SK-N-SH treated with all-trans-retinoic acid at 6 μM for 48 hours (cell line): Measurements from ENCODE around the gene PCSK2.

Experiments
- ATAC-seq: fragments of 200-7000 bp; cut with Tn5 transposase; 3 replicates; pipeline ENCODE4 v1.9.1; 2020; ENCODE audit warnings: mild to moderate bottlenecking, moderate library complexity
- ARNTL ChIP-seq: fragments of 450-650 bp; formaldehyde crosslinking; IDR thresholded peaks from 2 replicates; pipeline ENCODE4 v1.5.0; 2020; ENCODE audit warnings: low read depth, mild to moderate bottlenecking, moderate library complexity, borderline replicate concordance
- BACH2 ChIP-seq: fragments of 250-450 bp; sonication (Bioruptor Pico); IDR thresholded peaks from 2 replicates; pipeline ENCODE4 v1.9.0; 2021; ENCODE audit warnings: mild to moderate bottlenecking, borderline replicate concordance
- CREB5 ChIP-seq: fragments of 250-450 bp; sonication (Bioruptor Pico); IDR thresholded peaks from 2 replicates; pipeline ENCODE4 v1.5.1; 2020; ENCODE audit warnings: low read depth, mild to moderate bottlenecking, moderate library complexity
- CSDC2 ChIP-seq: fragments of 250-450 bp; sonication (Bioruptor Pico); IDR thresholded peaks from 2 replicates; pipeline ENCODE4 v1.5.0; 2020; ENCODE audit warnings: mild to moderate bottlenecking, moderate library complexity
- ESRRG ChIP-seq: fragments of 250-450 bp; sonication (Bioruptor Pico); IDR thresholded peaks from 2 replicates; pipeline ENCODE4 v1.6.1; 2021; ENCODE audit warnings: mild to moderate bottlenecking
- ISL1 ChIP-seq: fragments of 250-450 bp; sonication (Bioruptor Pico); IDR thresholded peaks from 2 replicates; pipeline ENCODE4 v2.1.2; 2022; ENCODE audit warnings: mild to moderate bottlenecking, moderate library complexity
- OSR1 ChIP-seq: fragments of 250-450 bp; sonication (Bioruptor Pico); IDR thresholded peaks from 2 replicates; pipeline ENCODE4 v1.8.0; 2022; ENCODE audit warnings: moderate library complexity, mild to moderate bottlenecking, inconsistent platforms
- SNAI2 ChIP-seq: fragments of 250-450 bp; sonication (Bioruptor Pico); IDR thresholded peaks from 2 replicates; pipeline ENCODE4 v1.5.0; 2020; ENCODE audit warnings: mild to moderate bottlenecking, moderate library complexity
- TCF4 ChIP-seq: fragments of 250-450 bp; sonication (Bioruptor Pico); IDR thresholded peaks from 2 replicates; pipeline ENCODE4 v1.8.0; 2021; ENCODE audit warnings: mild to moderate bottlenecking, moderate library complexity, borderline replicate concordance
- ZC3H10 ChIP-seq: fragments of 250-450 bp; sonication (Bioruptor Pico); IDR thresholded peaks from 2 replicates; pipeline ENCODE4 v1.5.1; 2021; ENCODE audit warnings: mild to moderate bottlenecking, moderate library complexity
- ZFP3 ChIP-seq: fragments of 250-450 bp; sonication (Bioruptor Pico); IDR thresholded peaks from 2 replicates; pipeline ENCODE4 v1.5.0; 2020; ENCODE audit warnings: mild to moderate bottlenecking, moderate library complexity
- ZFP30 ChIP-seq: fragments of 450-650 bp; formaldehyde crosslinking; IDR thresholded peaks from 2 replicates; pipeline ENCODE4 v1.5.0; 2022; ENCODE audit warnings: mild to moderate bottlenecking, moderate library complexity
- ZNF565 ChIP-seq: fragments of 450-650 bp; formaldehyde crosslinking; conservative IDR thresholded peaks from 2 replicates; pipeline ENCODE4 v1.5.0; 2020; ENCODE audit warnings: low read depth, mild to moderate bottlenecking, moderate library complexity
- ZNF70 ChIP-seq: fragments of 450-650 bp; formaldehyde crosslinking; IDR thresholded peaks from 2 replicates; pipeline ENCODE4 v1.5.0; 2020; ENCODE audit warnings: mild to moderate bottlenecking, moderate library complexity
- ZNF8 ChIP-seq: fragments of 450-650 bp; formaldehyde crosslinking; IDR thresholded peaks from 2 replicates; pipeline ENCODE4 v1.5.0; 2020; ENCODE audit warnings: mild to moderate bottlenecking, moderate library complexity
- TF ChIP-seq, protein P1 (sequence below): fragments of 250-450 bp; sonication (Bioruptor Pico); IDR thresholded peaks from 2 replicates; pipeline ENCODE4 v1.8.0; 2020; ENCODE audit warnings: mild to moderate bottlenecking, moderate library complexity, borderline replicate concordance
- TF ChIP-seq, protein P2 (sequence below): fragments of 250-450 bp; sonication (Bioruptor Pico); IDR thresholded peaks from 2 replicates; pipeline ENCODE4 v1.5.0; 2020; ENCODE audit warnings: mild to moderate bottlenecking, moderate library complexity
- TF ChIP-seq, protein P3 (sequence below): fragments of 250-450 bp; sonication (Bioruptor Pico); IDR thresholded peaks from 2 replicates; pipeline ENCODE4 v1.8.0; 2021; ENCODE audit warnings: low read depth, mild to moderate bottlenecking, moderate library complexity, borderline replicate concordance

PCSK2 gene

DNA sequence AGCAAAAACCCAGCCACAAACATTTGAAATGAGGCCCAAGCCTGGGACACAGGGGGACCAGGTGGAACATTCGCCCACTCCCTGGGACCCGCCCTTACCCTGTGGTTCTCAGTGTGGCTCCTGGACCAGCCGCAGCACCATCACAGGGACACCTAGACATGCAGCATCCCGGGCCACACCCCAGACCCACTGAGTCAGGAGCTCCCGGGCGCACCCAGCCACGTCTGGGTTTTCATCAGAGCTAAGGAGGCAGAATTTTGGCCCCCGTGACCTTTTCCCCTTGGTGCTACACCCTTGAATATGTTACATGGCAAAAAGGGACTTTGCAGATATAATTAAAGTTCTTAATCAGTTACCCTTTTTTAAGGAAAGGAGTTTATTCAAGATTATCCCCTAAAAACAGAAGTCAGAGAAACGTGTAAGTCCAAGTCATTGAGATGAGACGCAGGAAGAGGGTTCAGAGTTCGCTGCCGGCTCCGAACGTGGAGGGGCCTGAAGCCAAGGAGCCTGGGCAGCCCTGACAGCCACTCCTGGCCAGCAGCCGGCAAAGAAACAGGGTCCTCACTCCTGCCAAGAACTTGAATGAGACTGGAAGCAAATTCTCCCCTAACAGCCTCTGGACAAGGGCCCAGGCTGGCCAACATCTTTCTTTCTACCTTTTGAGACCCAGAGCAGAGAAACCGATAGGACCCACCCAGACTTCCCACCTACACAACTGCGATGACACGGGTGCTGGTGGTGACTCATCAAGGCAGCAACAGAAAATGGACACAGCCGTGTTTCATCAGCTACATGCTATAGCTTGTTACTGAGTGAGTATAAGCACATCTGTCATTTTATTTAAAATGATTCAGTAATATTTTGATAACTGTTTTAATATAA lies 279.0 kb downstream of the PCSK2 start:
- TF ChIP-seq ESRRG (CRISPR knock-in tag) (no peak), TCF4 (CRISPR knock-in tag) (no peak), CREB5 (CRISPR knock-in tag) (no peak), ZFP30 (no peak), BACH2 (CRISPR knock-in tag) (no peak)
- peak; percentile 27; the same call in 2 of the 3 replicates for ATAC-seq

DNA sequence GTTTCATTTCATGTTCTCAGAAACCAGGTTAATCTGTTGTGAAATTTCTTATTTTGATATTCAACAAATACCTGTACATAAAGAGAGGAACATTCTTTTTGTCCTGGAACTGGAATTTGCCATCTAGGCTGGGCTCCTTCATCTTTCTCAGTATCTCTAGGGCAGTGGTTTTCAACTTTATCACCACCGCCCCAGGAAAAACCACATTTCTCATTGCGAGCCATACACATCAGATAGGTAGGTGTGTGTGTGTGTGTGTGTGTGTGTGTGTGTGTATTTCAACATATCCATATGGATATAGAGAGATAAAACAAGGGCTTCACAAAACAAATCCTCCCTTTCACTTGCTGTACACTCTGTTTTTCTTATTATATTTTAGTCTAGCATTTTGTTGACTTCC lies 280.2 kb downstream of the PCSK2 start:
- ATAC-seq: no peak
- TF ChIP-seq CSDC2 (CRISPR knock-in tag) (no peak), TCF4 (CRISPR knock-in tag) (no peak), OSR1 (no peak), ZNF565 (CRISPR knock-in tag) (no peak), ZNF70 (no peak)

GRCh38 chr20:17507531-17507930 lies 280.7 kb downstream of the PCSK2 start:
- no peak for ATAC-seq
- TF ChIP-seq SNAI2 (CRISPR knock-in tag) (no peak), ZNF70 (no peak), ZC3H10 (CRISPR knock-in tag) (no peak), ZNF565 (CRISPR knock-in tag) (no peak)
- TF ChIP-seq, protein P1, sequence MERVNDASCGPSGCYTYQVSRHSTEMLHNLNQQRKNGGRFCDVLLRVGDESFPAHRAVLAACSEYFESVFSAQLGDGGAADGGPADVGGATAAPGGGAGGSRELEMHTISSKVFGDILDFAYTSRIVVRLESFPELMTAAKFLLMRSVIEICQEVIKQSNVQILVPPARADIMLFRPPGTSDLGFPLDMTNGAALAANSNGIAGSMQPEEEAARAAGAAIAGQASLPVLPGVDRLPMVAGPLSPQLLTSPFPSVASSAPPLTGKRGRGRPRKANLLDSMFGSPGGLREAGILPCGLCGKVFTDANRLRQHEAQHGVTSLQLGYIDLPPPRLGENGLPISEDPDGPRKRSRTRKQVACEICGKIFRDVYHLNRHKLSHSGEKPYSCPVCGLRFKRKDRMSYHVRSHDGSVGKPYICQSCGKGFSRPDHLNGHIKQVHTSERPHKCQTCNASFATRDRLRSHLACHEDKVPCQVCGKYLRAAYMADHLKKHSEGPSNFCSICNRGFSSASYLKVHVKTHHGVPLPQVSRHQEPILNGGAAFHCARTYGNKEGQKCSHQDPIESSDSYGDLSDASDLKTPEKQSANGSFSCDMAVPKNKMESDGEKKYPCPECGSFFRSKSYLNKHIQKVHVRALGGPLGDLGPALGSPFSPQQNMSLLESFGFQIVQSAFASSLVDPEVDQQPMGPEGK: no peak

DNA sequence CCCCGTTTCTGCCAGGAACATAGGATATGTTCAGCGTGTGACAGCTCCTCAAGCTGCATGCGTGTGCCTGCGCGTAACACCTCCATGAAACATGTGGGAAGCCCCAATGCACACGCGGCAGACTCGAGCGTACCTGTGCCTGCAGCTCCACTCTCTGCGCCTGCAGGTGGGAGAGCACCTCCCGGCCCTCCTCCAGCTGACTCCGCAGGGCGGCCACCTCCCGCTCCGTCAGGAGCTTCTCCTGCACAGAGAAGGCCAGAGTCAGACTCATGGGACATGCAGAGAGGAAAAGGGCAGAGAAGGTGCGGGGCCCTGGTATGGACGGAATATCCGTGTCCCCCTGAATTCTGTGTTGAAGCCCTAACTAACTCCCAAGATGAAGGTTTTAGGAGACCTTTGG lies 281.9 kb downstream of the PCSK2 start:
- TF ChIP-seq CREB5 (CRISPR knock-in tag): no peak
- TF ChIP-seq, protein P1: no peak
- no peak for TF ChIP-seq OSR1
- TF ChIP-seq ZNF8: no peak
- TF ChIP-seq SNAI2 (CRISPR knock-in tag): no peak
- no peak for ATAC-seq

GRCh38 chr20:17510548-17510947 lies 283.7 kb downstream of the PCSK2 start:
- ATAC-seq: no peak
- no peak for TF ChIP-seq ZFP3 (CRISPR knock-in tag)
- TF ChIP-seq OSR1: no peak
- TF ChIP-seq ZNF565 (CRISPR knock-in tag): no peak
- TF ChIP-seq, protein P2, sequence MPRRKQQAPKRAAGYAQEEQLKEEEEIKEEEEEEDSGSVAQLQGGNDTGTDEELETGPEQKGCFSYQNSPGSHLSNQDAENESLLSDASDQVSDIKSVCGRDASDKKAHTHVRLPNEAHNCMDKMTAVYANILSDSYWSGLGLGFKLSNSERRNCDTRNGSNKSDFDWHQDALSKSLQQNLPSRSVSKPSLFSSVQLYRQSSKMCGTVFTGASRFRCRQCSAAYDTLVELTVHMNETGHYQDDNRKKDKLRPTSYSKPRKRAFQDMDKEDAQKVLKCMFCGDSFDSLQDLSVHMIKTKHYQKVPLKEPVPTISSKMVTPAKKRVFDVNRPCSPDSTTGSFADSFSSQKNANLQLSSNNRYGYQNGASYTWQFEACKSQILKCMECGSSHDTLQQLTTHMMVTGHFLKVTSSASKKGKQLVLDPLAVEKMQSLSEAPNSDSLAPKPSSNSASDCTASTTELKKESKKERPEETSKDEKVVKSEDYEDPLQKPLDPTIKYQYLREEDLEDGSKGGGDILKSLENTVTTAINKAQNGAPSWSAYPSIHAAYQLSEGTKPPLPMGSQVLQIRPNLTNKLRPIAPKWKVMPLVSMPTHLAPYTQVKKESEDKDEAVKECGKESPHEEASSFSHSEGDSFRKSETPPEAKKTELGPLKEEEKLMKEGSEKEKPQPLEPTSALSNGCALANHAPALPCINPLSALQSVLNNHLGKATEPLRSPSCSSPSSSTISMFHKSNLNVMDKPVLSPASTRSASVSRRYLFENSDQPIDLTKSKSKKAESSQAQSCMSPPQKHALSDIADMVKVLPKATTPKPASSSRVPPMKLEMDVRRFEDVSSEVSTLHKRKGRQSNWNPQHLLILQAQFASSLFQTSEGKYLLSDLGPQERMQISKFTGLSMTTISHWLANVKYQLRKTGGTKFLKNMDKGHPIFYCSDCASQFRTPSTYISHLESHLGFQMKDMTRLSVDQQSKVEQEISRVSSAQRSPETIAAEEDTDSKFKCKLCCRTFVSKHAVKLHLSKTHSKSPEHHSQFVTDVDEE (CRISPR knock-in tag): no peak
- no peak for TF ChIP-seq ZNF8
- no peak for TF ChIP-seq SNAI2 (CRISPR knock-in tag)
- TF ChIP-seq, protein P3, sequence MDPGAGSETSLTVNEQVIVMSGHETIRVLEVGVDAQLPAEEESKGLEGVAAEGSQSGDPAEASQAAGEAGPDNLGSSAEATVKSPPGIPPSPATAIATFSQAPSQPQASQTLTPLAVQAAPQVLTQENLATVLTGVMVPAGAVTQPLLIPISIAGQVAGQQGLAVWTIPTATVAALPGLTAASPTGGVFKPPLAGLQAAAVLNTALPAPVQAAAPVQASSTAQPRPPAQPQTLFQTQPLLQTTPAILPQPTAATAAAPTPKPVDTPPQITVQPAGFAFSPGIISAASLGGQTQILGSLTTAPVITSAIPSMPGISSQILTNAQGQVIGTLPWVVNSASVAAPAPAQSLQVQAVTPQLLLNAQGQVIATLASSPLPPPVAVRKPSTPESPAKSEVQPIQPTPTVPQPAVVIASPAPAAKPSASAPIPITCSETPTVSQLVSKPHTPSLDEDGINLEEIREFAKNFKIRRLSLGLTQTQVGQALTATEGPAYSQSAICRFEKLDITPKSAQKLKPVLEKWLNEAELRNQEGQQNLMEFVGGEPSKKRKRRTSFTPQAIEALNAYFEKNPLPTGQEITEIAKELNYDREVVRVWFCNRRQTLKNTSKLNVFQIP (CRISPR knock-in tag): no peak
- no peak for TF ChIP-seq TCF4 (CRISPR knock-in tag)
- TF ChIP-seq CREB5 (CRISPR knock-in tag): no peak
- TF ChIP-seq ARNTL (CRISPR knock-in tag): no peak
- TF ChIP-seq ISL1: no peak
- no peak for TF ChIP-seq CSDC2 (CRISPR knock-in tag)
